Measurements from ENCODE around the gene CFAP74. TPM values are rescaled to one million over a fixed set of nuclear protein-coding genes. Genes with fewer than 3 reads are reported as not detected.
"Not testable (repeated sequence)": the region's sequence is repeated elsewhere in the genome, so short reads cannot be mapped to it uniquely, and the experiment has no call there.

The CFAP74 gene
- total RNA-seq, 2 donors from 2014 or later: 9.1 TPM; not detected in 1

- WGBS: 82% methylated on average over 24 of the region's 24 CpGs
- no peaks in the 10 kb centered on the region for H3K9me3 ChIP-seq
- no peaks in the 10 kb centered on the region for H3K36me3 ChIP-seq
- no peak overlapping the region for H3K27ac ChIP-seq
- TF ChIP-seq POLR2A (IDR thresholded peaks at IDR 0.05) (no peak), CTCF (IDR thresholded peaks at IDR 0.05) (no peak), POLR2AphosphoS5 (IDR thresholded peaks at IDR 0.05) (no peak)
- no peak overlapping the region for H3K4me3 ChIP-seq
- intact Hi-C loops (cut with DNase I): no loop called here
- no peaks in the 10 kb centered on the region for H3K27me3 ChIP-seq (replicated peaks; ENCODE audit: insufficient read depth)
- no peaks in the 10 kb centered on the region for H3K4me1 ChIP-seq (replicated peaks)
- DNase-seq (ENCODE audit: low spot score): no peak
These were observed 64.8 kb downstream of the CFAP74 start for GRCh38 chr1:1938613-1939295.

GRCh38 chr1:1938276-1938573, 65.4 kb downstream of the CFAP74 start:
- Histone ChIP-seq H3K4me3 (no peak overlapping the region), H3K27me3 (replicated peaks; ENCODE audit: insufficient read depth) (no peaks in the 10 kb centered on the region), H3K9me3 (no peaks in the 10 kb centered on the region), H3K27ac (no peak overlapping the region), H3K36me3 (no peaks in the 10 kb centered on the region), H3K4me1 (replicated peaks) (no peaks in the 10 kb centered on the region)
- intact Hi-C loops (cut with DNase I): no loop called here
- DNase-seq (ENCODE audit: low spot score): no peak
- TF ChIP-seq POLR2AphosphoS5 (IDR thresholded peaks at IDR 0.05): no peak
- no peak for TF ChIP-seq POLR2A (IDR thresholded peaks at IDR 0.05)
- no peak for TF ChIP-seq CTCF (IDR thresholded peaks at IDR 0.05)
- WGBS: 75% methylated on average over 6 of the region's 6 CpGs

GRCh38 chr1:1937549-1938275, 65.9 kb downstream of the CFAP74 start:
- TF ChIP-seq POLR2A (IDR thresholded peaks at IDR 0.05) (no peak), POLR2AphosphoS5 (IDR thresholded peaks at IDR 0.05) (no peak), CTCF (IDR thresholded peaks at IDR 0.05) (no peak)

GRCh38 chr1:1937061-1937460, 66.5 kb downstream of the CFAP74 start:
- H3K4me3 ChIP-seq: no peak overlapping the region
- H3K27ac ChIP-seq: no peak overlapping the region
- intact Hi-C loops (cut with DNase I): no loop called here
- TF ChIP-seq CTCF (IDR thresholded peaks at IDR 0.05) (no peak), POLR2AphosphoS5 (IDR thresholded peaks at IDR 0.05) (no peak), POLR2A (IDR thresholded peaks at IDR 0.05) (no peak)
- H3K36me3 ChIP-seq: no peaks in the 10 kb centered on the region
- H3K9me3 ChIP-seq: no peaks in the 10 kb centered on the region
- no peak for DNase-seq (ENCODE audit: low spot score)
- no peaks in the 10 kb centered on the region for H3K4me1 ChIP-seq (replicated peaks)
- 43% methylated on average over 15 of the region's 15 CpGs for WGBS
- no peaks in the 10 kb centered on the region for H3K27me3 ChIP-seq (replicated peaks; ENCODE audit: insufficient read depth)

More at GRCh38 chr1:1937549-1938275, 65.9 kb downstream of the CFAP74 start:
- H3K4me3 ChIP-seq: no peak overlapping the region
- H3K9me3 ChIP-seq: no peaks in the 10 kb centered on the region
- WGBS: 68% methylated on average over 16 of the region's 16 CpGs
- no peaks in the 10 kb centered on the region for H3K27me3 ChIP-seq (replicated peaks; ENCODE audit: insufficient read depth)
- DNase-seq (ENCODE audit: low spot score): no peak
- H3K36me3 ChIP-seq: no peaks in the 10 kb centered on the region
- H3K27ac ChIP-seq: no peak overlapping the region
- no peaks in the 10 kb centered on the region for H3K4me1 ChIP-seq (replicated peaks)
- intact Hi-C loops (cut with DNase I): no loop called here

- H3K4me3 ChIP-seq; intact Hi-C loops (cut with DNase I); H3K4me1 ChIP-seq (replicated peaks); DNase-seq (ENCODE audit: low spot score); H3K9me3 ChIP-seq; H3K36me3 ChIP-seq; H3K27me3 ChIP-seq (replicated peaks; ENCODE audit: insufficient read depth); H3K27ac ChIP-seq: not testable (repeated sequence)
- 81% methylated on average over 4 of the region's 21 CpGs for WGBS
These were observed 68.7 kb downstream of the CFAP74 start for GRCh38 chr1:1934848-1935247.
